HepG2 (cell line): Measurements from ENCODE around the gene NRBF2. TPM values are rescaled to one million over a fixed set of nuclear protein-coding genes. Genes with fewer than 3 reads are reported as not detected.

Experiments
- ATAC-seq: fragments of 200-7000 bp; cut with Tn5 transposase; 3 replicates; pipeline ENCODE4 v1.9.1; 2020; ENCODE audit warnings: mild to moderate bottlenecking, moderate library complexity
- BruUV-seq: library from RNA; stranded (reverse); fragments of 400-500 nt; replicated peaks from 2 replicates; lab custom pipeline; 2021; lab: Mats Ljungman, UMichigan
- CTCF ChIA-PET: fragments of 300-600 bp; formaldehyde crosslinking; extraction: SDS; loops from one replicate; lab custom pipeline; 2021; ENCODE audit warnings: low total read pairs, inconsistent platforms, low intra/inter-chr PET ratio; lab: Yijun Ruan, JAX
- POLR2A ChIA-PET: fragments of 350-600 bp; sonication (Branson Sonifier 250); formaldehyde crosslinking; loops from one replicate; lab custom pipeline; 2020; ENCODE audit warnings: antibody characterized with exemption, inconsistent platforms; lab: Yijun Ruan, JAX
- DNase-seq: peaks from one replicate; pipeline ENCODE4 v3.0.0-alpha.2; 2015; ENCODE audit warnings: low spot score
- FAIRE-seq: peaks from 3 replicates; lab custom pipeline; 2011; peaks lifted over from hg19 to GRCh38; lab: Jason Lieb, UNC
- H2AFZ ChIP-seq: one replicate; pipeline ENCODE4 v1.6.1; 2011; ENCODE audit warnings: low read length, inconsistent platforms
- H3K27ac ChIP-seq: fragments of 300-600 bp; 3 replicates; pipeline ENCODE4 v1.8.0; 2011; ENCODE audit warnings: mixed run types, mild to moderate bottlenecking, mixed read lengths, low read length, inconsistent platforms; ENCODE audit not compliant: insufficient read depth; ENCODE audit errors: extremely low read length
- H3K27me3 ChIP-seq, 2 experiments: fragments of 200-600 bp in 1 of 2; 2 replicates in 1 of 2; 3 replicates in 1 of 2; pipeline versions ENCODE4 v1.6.0 to v1.8.0; 2011; ENCODE audit warnings: low read length in 2 of 2, mild to moderate bottlenecking in 2 of 2, moderate library complexity in 2 of 2, inconsistent platforms in 1 of 2; ENCODE audit not compliant: insufficient read depth in 2 of 2, control insufficient read depth in 1 of 2
- H3K36me3 ChIP-seq, 2 experiments: fragments of 200-600 bp in 1 of 2; replicated peaks in 1 of 2; 2 replicates in 1 of 2; 3 replicates in 1 of 2; pipeline versions ENCODE4 v1.5.1 to v1.8.0; 2011; ENCODE audit warnings: low read length in 2 of 2, inconsistent platforms in 1 of 2; ENCODE audit not compliant: insufficient read depth in 2 of 2, control insufficient read depth in 1 of 2
- H3K4me1 ChIP-seq: 2 replicates; pipeline ENCODE4 v1.5.1; 2012; ENCODE audit warnings: low read length, inconsistent platforms; ENCODE audit not compliant: insufficient read depth
- H3K4me2 ChIP-seq: 2 replicates; pipeline ENCODE4 v1.6.0; 2011; ENCODE audit warnings: low read depth, low read length, inconsistent platforms
- H3K4me3 ChIP-seq, 3 experiments: fragments of 200-600 bp in 1 of 3; sonication (generic), shearing (Covaris generic) in 1 of 3; replicated peaks in 1 of 3; 2 replicates each; pipeline ENCODE4 v1.5.1; 2011 to 2016; ENCODE audit warnings: low read length in 3 of 3, inconsistent platforms in 2 of 3, low read depth in 2 of 3, mild to moderate bottlenecking in 2 of 3, control low read depth in 1 of 3, mixed read lengths in 1 of 3; ENCODE audit not compliant: insufficient read depth in 1 of 3
- H3K79me2 ChIP-seq: one replicate; pipeline ENCODE4 v1.6.1; 2011; ENCODE audit warnings: low read length, inconsistent platforms; ENCODE audit not compliant: insufficient read depth
- H3K9ac ChIP-seq: 2 replicates; pipeline ENCODE4 v1.6.0; 2011; ENCODE audit warnings: mild to moderate bottlenecking, low read depth, low read length, inconsistent platforms; ENCODE audit not compliant: insufficient read depth
- H3K9me3 ChIP-seq: 2 replicates; pipeline ENCODE4 v1.5.1; 2012; ENCODE audit warnings: mild to moderate bottlenecking, low read length
- H4K20me1 ChIP-seq: 2 replicates; pipeline ENCODE4 v1.6.0; 2011; ENCODE audit warnings: inconsistent platforms, mild to moderate bottlenecking, low read length, moderate library complexity; ENCODE audit not compliant: insufficient read depth
- KDM5B ChIP-seq: sonication (generic); formaldehyde crosslinking; IDR thresholded peaks from 2 replicates; pipeline ENCODE4 v1.4.0; 2020; ENCODE audit warnings: missing genetic modification reagents, mild to moderate bottlenecking, borderline replicate concordance
- NFRKB ChIP-seq: fragments of 450-650 bp; IDR thresholded peaks from 2 replicates; pipeline ENCODE4 v1.6.1; 2017
- PAX8 ChIP-seq: sonication (generic); formaldehyde crosslinking; IDR thresholded peaks from 2 replicates; pipeline ENCODE4 v1.8.0; 2022; ENCODE audit warnings: mild to moderate bottlenecking, missing genetic modification reagents, borderline replicate concordance
- TEAD3 ChIP-seq: optimal IDR thresholded peaks from 2 replicates; pipeline ENCODE3; 2016; ENCODE audit warnings: borderline replicate concordance
- ZNF224 ChIP-seq: sonication (generic); formaldehyde crosslinking; IDR thresholded peaks from 2 replicates; pipeline ENCODE4 v1.5.0; 2020; ENCODE audit warnings: mild to moderate bottlenecking, missing genetic modification reagents
- ZNF230 ChIP-seq: sonication (generic); formaldehyde crosslinking; IDR thresholded peaks from 2 replicates; pipeline ENCODE4 v1.4.0; 2020; ENCODE audit warnings: mild to moderate bottlenecking, missing genetic modification reagents
- ZNF451 ChIP-seq: sonication (generic); formaldehyde crosslinking; IDR thresholded peaks from 2 replicates; pipeline ENCODE4 v1.5.0; 2020; ENCODE audit warnings: mild to moderate bottlenecking, missing genetic modification reagents
- WGBS: methylation state at CpG from one replicate; pipeline ENCODE4 v1.1.6; 2017; ENCODE audit warnings: low lambda C conversion rate; 5-methylcytosine and 5-hydroxymethylcytosine counted together
- in situ Hi-C: cut with HindIII; loops from 2 replicates; pipeline ENCODE4 v1.10.0; 2017; ENCODE audit warnings: low pct_unique_long_range_greater_than_20kb; ENCODE audit not compliant: extremely low pct_ligation_motif_present
- intact Hi-C: fragments of 100-400 bp; cut with micrococcal nuclease; formaldehyde crosslinking; loops from one replicate; pipeline ENCODE4 v1.10.0; 2022; ENCODE audit not compliant: unreplicated experiment
- polyA plus RNA-seq, 8 experiments: library from polyadenylated mRNA; depleted of rRNA in 3 of 8; stranded (reverse) in 7 of 8; unstranded in 1 of 8; fragments of >200 nt; fragmentation: Illumina TruSeq in 4 of 8; extraction: Trizol in 4 of 8; gene quantifications; 2 replicates each; pipeline versions ENCODE4 v1.2.1 to v1.2.3, GENCODE V29; 2011 to 2016; ENCODE audit warnings: low read depth in 4 of 8, missing spikeins in 1 of 8, mixed read lengths in 1 of 8; ENCODE audit not compliant: insufficient read depth in 1 of 8
- total RNA-seq, 5 experiments: library from RNA; depleted of rRNA; stranded (reverse); fragments of >200 nt; fragmentation: Illumina TruSeq; extraction: Trizol; gene quantifications; 2 replicates each; pipeline ENCODE4 v1.2.3, GENCODE V29; 2016; ENCODE audit warnings: low read depth in 1 of 5
- TF ChIP-seq, protein P1 (sequence below): IDR thresholded peaks from 2 replicates; pipeline ENCODE4 v1.6.1; 2018; ENCODE audit warnings: missing genetic modification reagents, mild to moderate bottlenecking, missing compliant biosample characterization

The NRBF2 gene
- total and polyA plus RNA-seq, 2 of the 13 experiments (the other 11 are each of a cell fraction or from before 2014, with no cell fraction given), result 20.0 to 28.4 TPM

DNA sequence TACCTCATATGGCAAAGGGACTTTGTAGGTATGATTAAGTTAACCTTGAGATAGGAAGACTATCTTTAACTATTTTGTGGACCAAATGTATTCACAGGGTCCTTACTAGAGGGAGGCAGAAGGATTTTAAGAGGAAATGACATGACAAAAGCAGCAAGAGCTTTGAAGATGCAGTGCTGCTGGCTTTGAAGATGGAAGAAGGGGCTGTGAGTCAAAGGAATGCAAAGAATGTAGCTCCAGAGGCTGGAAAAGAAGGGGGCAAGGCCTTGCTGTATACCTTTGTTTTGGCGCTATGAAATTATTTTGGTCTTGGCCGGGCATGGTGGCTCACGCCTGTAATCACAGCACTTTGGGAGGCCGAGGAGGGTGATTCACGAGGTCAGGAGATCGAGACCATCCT lies 3.2 kb upstream of the NRBF2 start:
- ATAC-seq (no peak), FAIRE-seq (no peak), DNase-seq (no peak)
- Histone ChIP-seq H3K36me3 (no peaks in the 10 kb centered on the region), H3K79me2 (peaks cover 13% of the 10 kb centered on the region), H3K27ac (no peak overlapping the region), H4K20me1 (no peaks in the 10 kb centered on the region), H3K4me3 (no peak overlapping the region), H3K4me2 (no peak overlapping the region), H2AFZ (no peak overlapping the region), H3K27me3 (no peaks in the 10 kb centered on the region; a peak in 1 of 5 replicates), H3K9ac (no peak overlapping the region), H3K9me3 (no peaks in the 10 kb centered on the region), H3K4me1 (peaks cover 11% of the 10 kb centered on the region)
- 49% methylated on average over 6 of the region's 6 CpGs for WGBS
- CTCF ChIA-PET, result no interaction called here
- intact Hi-C loops, result no loop called here
- TF ChIP-seq KDM5B (CRISPR knock-in tag), result no peak
- TF ChIP-seq, protein P1, sequence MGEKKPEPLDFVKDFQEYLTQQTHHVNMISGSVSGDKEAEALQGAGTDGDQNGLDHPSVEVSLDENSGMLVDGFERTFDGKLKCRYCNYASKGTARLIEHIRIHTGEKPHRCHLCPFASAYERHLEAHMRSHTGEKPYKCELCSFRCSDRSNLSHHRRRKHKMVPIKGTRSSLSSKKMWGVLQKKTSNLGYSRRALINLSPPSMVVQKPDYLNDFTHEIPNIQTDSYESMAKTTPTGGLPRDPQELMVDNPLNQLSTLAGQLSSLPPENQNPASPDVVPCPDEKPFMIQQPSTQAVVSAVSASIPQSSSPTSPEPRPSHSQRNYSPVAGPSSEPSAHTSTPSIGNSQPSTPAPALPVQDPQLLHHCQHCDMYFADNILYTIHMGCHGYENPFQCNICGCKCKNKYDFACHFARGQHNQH (CRISPR knock-in tag), result no peak
- peak; percentile 48 for TF ChIP-seq TEAD3 (CRISPR knock-in tag)
- in situ Hi-C loops, result loop anchor here (10.0 kb wide), 1 partner anchor 325 kb away; the partner anchor contains the start of gene ADO
- no TSS peak for BruUV-seq
- POLR2A ChIA-PET, result interaction anchor here (1.7 kb wide), 1 partner anchor 14 kb away, joined by 3 read pairs; no protein-coding TSS in a partner anchor

DNA sequence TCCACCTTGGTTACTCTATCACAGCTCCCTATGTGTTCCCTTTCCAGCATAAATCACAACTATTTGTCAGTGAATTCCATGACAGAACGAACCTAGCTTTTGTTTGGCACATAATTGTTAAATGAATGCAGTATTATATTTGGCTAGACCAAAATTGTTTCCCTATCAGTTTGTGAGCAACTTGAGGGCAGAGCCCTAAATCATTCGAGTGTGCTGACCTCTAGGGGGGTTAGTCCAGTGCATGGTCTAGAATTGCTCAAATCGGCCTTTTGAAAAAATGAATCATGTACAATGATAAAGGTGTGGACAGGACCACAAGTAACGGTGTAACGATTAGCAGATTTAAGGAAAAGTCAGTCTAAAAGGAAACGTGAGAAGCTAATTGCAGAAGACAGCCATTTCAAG lies 475 bp upstream of the NRBF2 start:
- POLR2A ChIA-PET, result interaction anchor here (0.6 to 3.5 kb wide), 10 partner anchors 9 to 606 kb away, joined by 3 to 32 read pairs (median 4); partner anchors contain the start of genes ADO and EGR2
- Histone ChIP-seq H3K27me3 (no peaks in the 10 kb centered on the region; a peak in 1 of 5 replicates), H3K36me3 (no peaks in the 10 kb centered on the region), H3K4me3 (peak overlapping the region in 1 of 3 experiments; percentile 91; a peak in 1 of 6 replicates), H3K9ac (no peak overlapping the region), H3K4me1 (peaks cover 39% of the 10 kb centered on the region), H2AFZ (peak overlapping the region; percentile 85), H3K9me3 (no peaks in the 10 kb centered on the region), H3K79me2 (peaks cover 40% of the 10 kb centered on the region), H4K20me1 (peaks cover 18% of the 10 kb centered on the region), H3K27ac (peak overlapping the region; percentile 16), H3K4me2 (peak overlapping the region; percentile 47; the same call in 1 of the 2 replicates)
- intact Hi-C loops (loop anchor here (1.0 to 2.0 kb wide), 2 partner anchors 18 to 316 kb away; partner anchors contain the start of gene EGR2), in situ Hi-C loops (loop anchor here (10.0 kb wide), 1 partner anchor 328 kb away; the partner anchor contains the start of gene ADO)
- ATAC-seq (peak; percentile 2; the same call in 1 of the 3 replicates), FAIRE-seq (no peak), DNase-seq (no peak)
- WGBS, result 66% methylated on average over 6 of the region's 6 CpGs
- CTCF ChIA-PET, result no interaction called here
- BruUV-seq, result no TSS peak
- TF ChIP-seq ZNF224 (CRISPR knock-in tag), result no peak
- TF ChIP-seq ZNF451, result no peak
- TF ChIP-seq PAX8 (CRISPR knock-in tag), result no peak
- no peak for TF ChIP-seq ZNF230 (CRISPR knock-in tag)
- no peak for TF ChIP-seq NFRKB
